ENCODE data around the gene FAXDC2. TPM values are rescaled to one million over a fixed set of nuclear protein-coding genes. Genes with fewer than 3 reads are reported as not detected.

The FAXDC2 gene
- total and polyA plus RNA-seq, 2 of the 13 experiments (the other 11 are each of a cell fraction or from before 2014, with no cell fraction given) = 4.7 to 58.8 TPM

- TF ChIP-seq ZNF280D (CRISPR knock-in tag; IDR thresholded peaks at IDR 0.05) (no peak), MLX (CRISPR knock-in tag; IDR thresholded peaks at IDR 0.05) (0 out of 2 replicates have a peak, but pooled peaks have one; percentile 31), HOXA3 (CRISPR knock-in tag; IDR thresholded peaks at IDR 0.05) (no peak; the same call in 1 of the 2 replicates), SP4 (CRISPR knock-in tag; IDR thresholded peaks at IDR 0.05) (0 out of 2 replicates have a peak, but pooled peaks have one; percentile 38), ZNF7 (CRISPR knock-in tag; IDR thresholded peaks at IDR 0.05) (no peak), MAFF (IDR thresholded peaks at IDR 0.05; ENCODE audit: low read depth, low read length) (no peak), AKAP8 (CRISPR knock-in tag; IDR thresholded peaks at IDR 0.05) (no peak), HDAC2 (CRISPR knock-in tag; IDR thresholded peaks at IDR 0.05) (peak; percentile 68; the same call in 1 of the 2 replicates), PAWR (CRISPR knock-in tag; IDR thresholded peaks at IDR 0.05; ENCODE audit: borderline replicate concordance) (no peak), KLF13 (CRISPR knock-in tag; IDR thresholded peaks at IDR 0.05) (no peak), GTF2F1 (IDR thresholded peaks at IDR 0.05; ENCODE audit: low read length) (no peak), ZNF431 (CRISPR knock-in tag; IDR thresholded peaks at IDR 0.05; ENCODE audit: borderline replicate concordance, low read depth) (no peak), ZMAT5 (CRISPR knock-in tag; IDR thresholded peaks at IDR 0.05; ENCODE audit: borderline replicate concordance, low read depth) (no peak), NKX3-1 (CRISPR knock-in tag; IDR thresholded peaks at IDR 0.05) (no peak)
- TF ChIP-seq, protein P1, sequence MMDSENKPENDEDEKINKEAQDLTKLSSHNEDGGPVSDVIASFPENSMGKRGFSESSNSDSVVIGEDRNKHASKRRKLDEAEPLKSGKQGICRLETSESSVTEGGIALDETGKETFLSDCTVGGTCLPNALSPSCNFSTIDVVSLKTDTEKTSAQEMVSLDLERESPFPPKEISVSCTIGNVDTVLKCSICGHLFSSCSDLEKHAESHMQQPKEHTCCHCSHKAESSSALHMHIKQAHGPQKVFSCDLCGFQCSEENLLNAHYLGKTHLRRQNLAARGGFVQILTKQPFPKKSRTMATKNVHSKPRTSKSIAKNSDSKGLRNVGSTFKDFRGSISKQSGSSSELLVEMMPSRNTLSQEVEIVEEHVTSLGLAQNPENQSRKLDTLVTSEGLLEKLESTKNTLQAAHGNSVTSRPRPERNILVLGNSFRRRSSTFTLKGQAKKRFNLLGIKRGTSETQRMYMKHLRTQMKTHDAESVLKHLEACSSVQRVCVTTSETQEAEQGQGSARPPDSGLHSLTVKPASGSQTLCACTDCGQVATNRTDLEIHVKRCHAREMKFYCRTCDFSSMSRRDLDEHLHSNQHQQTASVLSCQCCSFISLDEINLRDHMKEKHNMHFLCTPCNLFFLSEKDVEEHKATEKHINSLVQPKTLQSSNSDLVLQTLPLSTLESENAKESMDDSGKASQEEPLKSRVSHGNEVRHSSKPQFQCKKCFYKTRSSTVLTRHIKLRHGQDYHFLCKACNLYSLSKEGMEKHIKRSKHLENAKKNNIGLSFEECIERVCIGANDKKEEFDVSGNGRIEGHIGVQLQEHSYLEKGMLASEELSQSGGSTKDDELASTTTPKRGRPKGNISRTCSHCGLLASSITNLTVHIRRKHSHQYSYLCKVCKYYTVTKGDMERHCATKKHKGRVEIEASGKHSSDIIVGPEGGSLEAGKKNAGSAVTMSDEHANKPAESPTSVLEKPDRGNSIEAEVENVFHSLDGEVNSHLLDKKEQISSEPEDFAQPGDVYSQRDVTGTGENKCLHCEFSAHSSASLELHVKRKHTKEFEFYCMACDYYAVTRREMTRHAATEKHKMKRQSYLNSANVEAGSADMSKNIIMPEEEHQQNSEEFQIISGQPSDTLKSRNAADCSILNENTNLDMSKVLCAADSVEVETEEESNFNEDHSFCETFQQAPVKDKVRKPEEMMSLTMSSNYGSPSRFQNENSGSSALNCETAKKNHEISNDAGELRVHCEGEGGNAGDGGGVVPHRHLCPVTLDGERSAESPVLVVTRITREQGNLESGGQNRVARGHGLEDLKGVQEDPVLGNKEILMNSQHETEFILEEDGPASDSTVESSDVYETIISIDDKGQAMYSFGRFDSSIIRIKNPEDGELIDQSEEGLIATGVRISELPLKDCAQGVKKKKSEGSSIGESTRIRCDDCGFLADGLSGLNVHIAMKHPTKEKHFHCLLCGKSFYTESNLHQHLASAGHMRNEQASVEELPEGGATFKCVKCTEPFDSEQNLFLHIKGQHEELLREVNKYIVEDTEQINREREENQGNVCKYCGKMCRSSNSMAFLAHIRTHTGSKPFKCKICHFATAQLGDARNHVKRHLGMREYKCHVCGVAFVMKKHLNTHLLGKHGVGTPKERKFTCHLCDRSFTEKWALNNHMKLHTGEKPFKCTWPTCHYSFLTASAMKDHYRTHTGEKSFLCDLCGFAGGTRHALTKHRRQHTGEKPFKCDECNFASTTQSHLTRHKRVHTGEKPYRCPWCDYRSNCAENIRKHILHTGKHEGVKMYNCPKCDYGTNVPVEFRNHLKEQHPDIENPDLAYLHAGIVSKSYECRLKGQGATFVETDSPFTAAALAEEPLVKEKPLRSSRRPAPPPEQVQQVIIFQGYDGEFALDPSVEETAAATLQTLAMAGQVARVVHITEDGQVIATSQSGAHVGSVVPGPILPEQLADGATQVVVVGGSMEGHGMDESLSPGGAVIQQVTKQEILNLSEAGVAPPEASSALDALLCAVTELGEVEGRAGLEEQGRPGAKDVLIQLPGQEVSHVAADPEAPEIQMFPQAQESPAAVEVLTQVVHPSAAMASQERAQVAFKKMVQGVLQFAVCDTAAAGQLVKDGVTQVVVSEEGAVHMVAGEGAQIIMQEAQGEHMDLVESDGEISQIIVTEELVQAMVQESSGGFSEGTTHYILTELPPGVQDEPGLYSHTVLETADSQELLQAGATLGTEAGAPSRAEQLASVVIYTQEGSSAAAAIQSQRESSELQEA (CRISPR knock-in tag; IDR thresholded peaks at IDR 0.05; ENCODE audit: not compliant biosample characterization) = no peak
- TF ChIP-seq, protein P2, sequence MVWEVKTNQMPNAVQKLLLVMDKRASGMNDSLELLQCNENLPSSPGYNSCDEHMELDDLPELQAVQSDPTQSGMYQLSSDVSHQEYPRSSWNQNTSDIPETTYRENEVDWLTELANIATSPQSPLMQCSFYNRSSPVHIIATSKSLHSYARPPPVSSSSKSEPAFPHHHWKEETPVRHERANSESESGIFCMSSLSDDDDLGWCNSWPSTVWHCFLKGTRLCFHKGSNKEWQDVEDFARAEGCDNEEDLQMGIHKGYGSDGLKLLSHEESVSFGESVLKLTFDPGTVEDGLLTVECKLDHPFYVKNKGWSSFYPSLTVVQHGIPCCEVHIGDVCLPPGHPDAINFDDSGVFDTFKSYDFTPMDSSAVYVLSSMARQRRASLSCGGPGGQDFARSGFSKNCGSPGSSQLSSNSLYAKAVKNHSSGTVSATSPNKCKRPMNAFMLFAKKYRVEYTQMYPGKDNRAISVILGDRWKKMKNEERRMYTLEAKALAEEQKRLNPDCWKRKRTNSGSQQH (CRISPR knock-in tag; IDR thresholded peaks at IDR 0.05; ENCODE audit: low read depth) = no peak
Measured at GRCh38 chr5:154844809-154845208, 5.6 kb downstream of the FAXDC2 start (continued).

Measured in HepG2 (cell line).